HEK293 (cell line): Measurements from ENCODE around the gene NUDT22.
A peak's percentile ranks its signal among the peaks of the same experiment; 100 is the strongest.

Experiments
- GLIS1 ChIP-seq: fragments of 450-650 bp; formaldehyde crosslinking; IDR thresholded peaks from 2 replicates; pipeline ENCODE4 v1.5.1; 2016; ENCODE audit warnings: missing biosample characterization, missing genetic modification characterization
- IKZF3 ChIP-seq: fragments of 450-650 bp; IDR thresholded peaks from 2 replicates; pipeline ENCODE4 v1.5.0; 2018; ENCODE audit warnings: missing biosample characterization, mild to moderate bottlenecking, missing genetic modification characterization, moderate library complexity
- KLF10 ChIP-seq: fragments of 450-650 bp; IDR thresholded peaks from 2 replicates; pipeline ENCODE4 v1.5.1; 2018; ENCODE audit warnings: missing biosample characterization, mild to moderate bottlenecking, missing genetic modification characterization
- MEIS1 ChIP-seq: sonication (generic); formaldehyde crosslinking; IDR thresholded peaks from 2 replicates; pipeline ENCODE4 v1.8.1; 2022; ENCODE audit warnings: missing genetic modification reagents, mild to moderate bottlenecking, borderline replicate concordance
- SALL2 ChIP-seq: fragments of 450-650 bp; formaldehyde crosslinking; IDR thresholded peaks from 2 replicates; pipeline ENCODE4 v1.5.0; 2017; ENCODE audit warnings: missing biosample characterization, mild to moderate bottlenecking, missing genetic modification characterization, borderline replicate concordance
- SP2 ChIP-seq: fragments of 450-650 bp; formaldehyde crosslinking; IDR thresholded peaks from 2 replicates; pipeline ENCODE4 v1.5.1; 2016; ENCODE audit warnings: missing biosample characterization, missing genetic modification characterization
- SP3 ChIP-seq: fragments of 450-650 bp; formaldehyde crosslinking; IDR thresholded peaks from 2 replicates; pipeline ENCODE4 v1.5.1; 2016; ENCODE audit warnings: missing biosample characterization, missing genetic modification characterization
- YY1 ChIP-seq: fragments of 450-650 bp; formaldehyde crosslinking; IDR thresholded peaks from 2 replicates; pipeline ENCODE4 v1.5.1; 2018; ENCODE audit warnings: missing biosample characterization, missing genetic modification characterization
- ZBTB17 ChIP-seq: fragments of 450-650 bp; formaldehyde crosslinking; IDR thresholded peaks from 2 replicates; pipeline ENCODE4 v1.5.1; 2016; ENCODE audit warnings: missing biosample characterization, missing genetic modification characterization
- ZBTB7A ChIP-seq: fragments of 450-650 bp; formaldehyde crosslinking; IDR thresholded peaks from 2 replicates; pipeline ENCODE4 v1.5.1; 2016; ENCODE audit warnings: low read depth, missing biosample characterization, missing genetic modification characterization
- ZNF132 ChIP-seq: fragments of 450-650 bp; formaldehyde crosslinking; IDR thresholded peaks from 2 replicates; pipeline ENCODE4 v1.5.1; 2017; ENCODE audit warnings: missing biosample characterization, missing genetic modification characterization, borderline replicate concordance
- ZNF155 ChIP-seq: fragments of 450-650 bp; formaldehyde crosslinking; IDR thresholded peaks from 2 replicates; pipeline ENCODE4 v1.5.1; 2016; ENCODE audit warnings: missing biosample characterization, missing genetic modification characterization
- ZNF157 ChIP-seq: fragments of 450-650 bp; formaldehyde crosslinking; IDR thresholded peaks from 2 replicates; pipeline ENCODE4 v1.5.1; 2016; ENCODE audit warnings: missing biosample characterization, missing genetic modification characterization
- ZNF169 ChIP-seq: fragments of 450-650 bp; formaldehyde crosslinking; IDR thresholded peaks from 2 replicates; pipeline ENCODE4 v1.5.1; 2016; ENCODE audit warnings: missing biosample characterization, missing genetic modification characterization
- ZNF302 ChIP-seq: fragments of 450-650 bp; formaldehyde crosslinking; IDR thresholded peaks from 2 replicates; pipeline ENCODE4 v1.5.1; 2016; ENCODE audit warnings: missing biosample characterization, missing genetic modification characterization, low read depth
- ZNF311 ChIP-seq: fragments of 450-650 bp; formaldehyde crosslinking; IDR thresholded peaks from 2 replicates; pipeline ENCODE4 v1.5.1; 2017; ENCODE audit warnings: missing biosample characterization, missing genetic modification characterization, borderline replicate concordance
- ZNF341 ChIP-seq: fragments of 450-650 bp; formaldehyde crosslinking; IDR thresholded peaks from 2 replicates; pipeline ENCODE4; 2016; ENCODE audit warnings: low read depth, missing biosample characterization, missing genetic modification characterization
- ZNF391 ChIP-seq: fragments of 450-650 bp; formaldehyde crosslinking; IDR thresholded peaks from 2 replicates; pipeline ENCODE4 v1.5.1; 2016; ENCODE audit warnings: low read depth, missing biosample characterization, missing genetic modification characterization, borderline replicate concordance
- ZNF404 ChIP-seq: fragments of 450-650 bp; formaldehyde crosslinking; IDR thresholded peaks from 2 replicates; pipeline ENCODE4 v1.5.1; 2017; ENCODE audit warnings: missing biosample characterization, missing genetic modification characterization
- ZNF426 ChIP-seq: fragments of 450-650 bp; formaldehyde crosslinking; IDR thresholded peaks from 2 replicates; pipeline ENCODE4 v1.5.1; 2017; ENCODE audit warnings: missing biosample characterization, missing genetic modification characterization, mild to moderate bottlenecking, inconsistent platforms, moderate library complexity
- ZNF549 ChIP-seq: fragments of 450-650 bp; IDR thresholded peaks from 2 replicates; pipeline ENCODE4 v1.5.1; 2018; ENCODE audit warnings: missing biosample characterization, missing genetic modification characterization, mild to moderate bottlenecking, inconsistent platforms, moderate library complexity
- ZNF654 ChIP-seq: fragments of 450-650 bp; formaldehyde crosslinking; IDR thresholded peaks from 2 replicates; pipeline ENCODE4 v1.5.1; 2016; ENCODE audit warnings: low read depth, missing biosample characterization, missing genetic modification characterization
- TF ChIP-seq, protein P1 (sequence below): fragments of 450-650 bp; formaldehyde crosslinking; IDR thresholded peaks from 2 replicates; pipeline ENCODE4 v1.5.1; 2016; ENCODE audit warnings: missing biosample characterization, missing genetic modification characterization
- TF ChIP-seq, protein P2 (sequence below): fragments of 450-650 bp; formaldehyde crosslinking; IDR thresholded peaks from 2 replicates; pipeline ENCODE4 v1.5.1; 2016; ENCODE audit warnings: missing biosample characterization, missing genetic modification characterization, low read depth
- TF ChIP-seq, protein P3 (sequence below): fragments of 450-650 bp; formaldehyde crosslinking; IDR thresholded peaks from 2 replicates; pipeline ENCODE4 v1.5.1; 2016; ENCODE audit warnings: missing biosample characterization, missing genetic modification characterization, low read depth
- TF ChIP-seq, protein P4 (sequence below): fragments of 450-650 bp; IDR thresholded peaks from 2 replicates; pipeline ENCODE4 v1.5.1; 2018; ENCODE audit warnings: missing biosample characterization, mild to moderate bottlenecking, missing genetic modification characterization
- TF ChIP-seq, protein P5 (sequence below): fragments of 450-650 bp; formaldehyde crosslinking; conservative IDR thresholded peaks from 2 replicates; pipeline ENCODE4 v1.5.1; 2016; ENCODE audit warnings: low read depth, missing biosample characterization, missing genetic modification characterization

The NUDT22 gene

DNA sequence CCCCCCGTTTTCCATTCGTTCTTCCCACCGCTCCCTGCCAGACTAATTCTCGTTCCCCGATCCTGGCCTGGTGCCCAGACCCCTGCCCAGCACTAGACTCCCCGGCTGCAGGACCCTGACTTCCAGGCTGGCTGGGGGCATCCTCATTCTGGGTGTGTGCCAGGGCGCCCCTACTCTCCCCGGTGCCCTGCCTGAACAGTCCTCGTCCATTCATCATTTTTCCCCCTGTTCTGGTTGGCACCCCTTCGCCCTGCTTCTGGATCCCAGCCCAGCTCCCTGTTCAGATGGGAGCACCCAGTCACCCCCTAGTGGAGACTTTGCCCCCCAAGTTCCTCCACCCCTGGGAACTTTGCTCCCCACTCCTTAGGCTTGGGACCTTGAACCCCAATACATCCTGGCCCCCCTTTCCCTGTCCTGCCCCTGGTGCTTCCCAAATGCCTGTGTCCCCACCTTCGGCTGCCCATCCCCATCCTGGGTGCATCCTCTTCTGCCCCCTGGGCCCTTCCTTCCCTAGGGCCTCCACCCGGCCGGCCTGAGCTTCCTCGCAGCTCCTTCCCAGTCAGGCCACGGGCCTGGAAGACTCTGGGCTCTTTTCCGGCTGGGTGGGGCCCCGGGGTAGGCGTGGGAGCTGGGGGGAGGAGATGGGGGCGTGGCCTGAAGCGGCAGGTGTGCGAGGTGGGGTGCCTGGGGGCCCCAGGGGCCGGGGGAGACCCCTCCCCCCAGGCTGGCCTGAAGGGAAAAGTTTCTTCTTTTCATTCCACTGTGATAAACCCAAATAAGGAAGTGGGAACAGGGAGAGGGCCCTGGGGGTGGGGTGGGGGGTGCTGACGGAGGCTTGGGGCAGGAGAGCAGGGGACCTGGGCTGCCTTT, 26.2 kb downstream of the NUDT22 start (continued):
- TF ChIP-seq, protein P1, sequence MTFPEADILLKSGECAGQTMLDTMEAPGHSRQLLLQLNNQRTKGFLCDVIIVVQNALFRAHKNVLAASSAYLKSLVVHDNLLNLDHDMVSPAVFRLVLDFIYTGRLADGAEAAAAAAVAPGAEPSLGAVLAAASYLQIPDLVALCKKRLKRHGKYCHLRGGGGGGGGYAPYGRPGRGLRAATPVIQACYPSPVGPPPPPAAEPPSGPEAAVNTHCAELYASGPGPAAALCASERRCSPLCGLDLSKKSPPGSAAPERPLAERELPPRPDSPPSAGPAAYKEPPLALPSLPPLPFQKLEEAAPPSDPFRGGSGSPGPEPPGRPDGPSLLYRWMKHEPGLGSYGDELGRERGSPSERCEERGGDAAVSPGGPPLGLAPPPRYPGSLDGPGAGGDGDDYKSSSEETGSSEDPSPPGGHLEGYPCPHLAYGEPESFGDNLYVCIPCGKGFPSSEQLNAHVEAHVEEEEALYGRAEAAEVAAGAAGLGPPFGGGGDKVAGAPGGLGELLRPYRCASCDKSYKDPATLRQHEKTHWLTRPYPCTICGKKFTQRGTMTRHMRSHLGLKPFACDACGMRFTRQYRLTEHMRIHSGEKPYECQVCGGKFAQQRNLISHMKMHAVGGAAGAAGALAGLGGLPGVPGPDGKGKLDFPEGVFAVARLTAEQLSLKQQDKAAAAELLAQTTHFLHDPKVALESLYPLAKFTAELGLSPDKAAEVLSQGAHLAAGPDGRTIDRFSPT, result peak; percentile 73
- TF ChIP-seq ZNF132 (no peak), ZBTB17 (tag by site-specific recombination) (peak; percentile 66), MEIS1 (CRISPR knock-in tag) (no peak), GLIS1 (tag by site-specific recombination) (peak; percentile 17; the same call in 1 of the 2 replicates), ZNF426 (no peak), KLF10 (tag by site-specific recombination) (no peak), SP3 (tag by site-specific recombination) (peak; percentile 54), ZNF404 (tag by site-specific recombination) (no peak), YY1 (tag by site-specific recombination) (no peak), ZNF169 (tag by site-specific recombination) (no peak), ZNF341 (peak; percentile 57), IKZF3 (tag by site-specific recombination) (peak; percentile 79; the same call in 1 of the 2 replicates), ZNF155 (tag by site-specific recombination) (no peak), SALL2 (tag by site-specific recombination) (no peak), ZNF391 (tag by site-specific recombination) (0 out of 2 replicates have a peak, but pooled peaks have one; percentile 12), ZNF157 (tag by site-specific recombination) (no peak), SP2 (tag by site-specific recombination) (no peak; the same call in 1 of the 2 replicates), ZNF549 (tag by site-specific recombination) (no peak), ZNF311 (tag by site-specific recombination) (no peak), ZBTB7A (tag by site-specific recombination) (peak; percentile 17; the same call in 1 of the 2 replicates), ZNF302 (tag by site-specific recombination) (no peak), ZNF654 (tag by site-specific recombination) (no peak)
- TF ChIP-seq, protein P2, sequence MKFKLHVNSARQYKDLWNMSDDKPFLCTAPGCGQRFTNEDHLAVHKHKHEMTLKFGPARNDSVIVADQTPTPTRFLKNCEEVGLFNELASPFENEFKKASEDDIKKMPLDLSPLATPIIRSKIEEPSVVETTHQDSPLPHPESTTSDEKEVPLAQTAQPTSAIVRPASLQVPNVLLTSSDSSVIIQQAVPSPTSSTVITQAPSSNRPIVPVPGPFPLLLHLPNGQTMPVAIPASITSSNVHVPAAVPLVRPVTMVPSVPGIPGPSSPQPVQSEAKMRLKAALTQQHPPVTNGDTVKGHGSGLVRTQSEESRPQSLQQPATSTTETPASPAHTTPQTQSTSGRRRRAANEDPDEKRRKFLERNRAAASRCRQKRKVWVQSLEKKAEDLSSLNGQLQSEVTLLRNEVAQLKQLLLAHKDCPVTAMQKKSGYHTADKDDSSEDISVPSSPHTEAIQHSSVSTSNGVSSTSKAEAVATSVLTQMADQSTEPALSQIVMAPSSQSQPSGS (tag by site-specific recombination), result no peak
- TF ChIP-seq, protein P3, sequence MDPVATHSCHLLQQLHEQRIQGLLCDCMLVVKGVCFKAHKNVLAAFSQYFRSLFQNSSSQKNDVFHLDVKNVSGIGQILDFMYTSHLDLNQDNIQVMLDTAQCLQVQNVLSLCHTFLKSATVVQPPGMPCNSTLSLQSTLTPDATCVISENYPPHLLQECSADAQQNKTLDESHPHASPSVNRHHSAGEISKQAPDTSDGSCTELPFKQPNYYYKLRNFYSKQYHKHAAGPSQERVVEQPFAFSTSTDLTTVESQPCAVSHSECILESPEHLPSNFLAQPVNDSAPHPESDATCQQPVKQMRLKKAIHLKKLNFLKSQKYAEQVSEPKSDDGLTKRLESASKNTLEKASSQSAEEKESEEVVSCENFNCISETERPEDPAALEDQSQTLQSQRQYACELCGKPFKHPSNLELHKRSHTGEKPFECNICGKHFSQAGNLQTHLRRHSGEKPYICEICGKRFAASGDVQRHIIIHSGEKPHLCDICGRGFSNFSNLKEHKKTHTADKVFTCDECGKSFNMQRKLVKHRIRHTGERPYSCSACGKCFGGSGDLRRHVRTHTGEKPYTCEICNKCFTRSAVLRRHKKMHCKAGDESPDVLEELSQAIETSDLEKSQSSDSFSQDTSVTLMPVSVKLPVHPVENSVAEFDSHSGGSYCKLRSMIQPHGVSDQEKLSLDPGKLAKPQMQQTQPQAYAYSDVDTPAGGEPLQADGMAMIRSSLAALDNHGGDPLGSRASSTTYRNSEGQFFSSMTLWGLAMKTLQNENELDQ (tag by site-specific recombination), result no peak
- TF ChIP-seq, protein P4, sequence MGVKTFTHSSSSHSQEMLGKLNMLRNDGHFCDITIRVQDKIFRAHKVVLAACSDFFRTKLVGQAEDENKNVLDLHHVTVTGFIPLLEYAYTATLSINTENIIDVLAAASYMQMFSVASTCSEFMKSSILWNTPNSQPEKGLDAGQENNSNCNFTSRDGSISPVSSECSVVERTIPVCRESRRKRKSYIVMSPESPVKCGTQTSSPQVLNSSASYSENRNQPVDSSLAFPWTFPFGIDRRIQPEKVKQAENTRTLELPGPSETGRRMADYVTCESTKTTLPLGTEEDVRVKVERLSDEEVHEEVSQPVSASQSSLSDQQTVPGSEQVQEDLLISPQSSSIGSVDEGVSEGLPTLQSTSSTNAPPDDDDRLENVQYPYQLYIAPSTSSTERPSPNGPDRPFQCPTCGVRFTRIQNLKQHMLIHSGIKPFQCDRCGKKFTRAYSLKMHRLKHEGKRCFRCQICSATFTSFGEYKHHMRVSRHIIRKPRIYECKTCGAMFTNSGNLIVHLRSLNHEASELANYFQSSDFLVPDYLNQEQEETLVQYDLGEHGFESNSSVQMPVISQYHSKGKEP, result no peak
- TF ChIP-seq, protein P5, sequence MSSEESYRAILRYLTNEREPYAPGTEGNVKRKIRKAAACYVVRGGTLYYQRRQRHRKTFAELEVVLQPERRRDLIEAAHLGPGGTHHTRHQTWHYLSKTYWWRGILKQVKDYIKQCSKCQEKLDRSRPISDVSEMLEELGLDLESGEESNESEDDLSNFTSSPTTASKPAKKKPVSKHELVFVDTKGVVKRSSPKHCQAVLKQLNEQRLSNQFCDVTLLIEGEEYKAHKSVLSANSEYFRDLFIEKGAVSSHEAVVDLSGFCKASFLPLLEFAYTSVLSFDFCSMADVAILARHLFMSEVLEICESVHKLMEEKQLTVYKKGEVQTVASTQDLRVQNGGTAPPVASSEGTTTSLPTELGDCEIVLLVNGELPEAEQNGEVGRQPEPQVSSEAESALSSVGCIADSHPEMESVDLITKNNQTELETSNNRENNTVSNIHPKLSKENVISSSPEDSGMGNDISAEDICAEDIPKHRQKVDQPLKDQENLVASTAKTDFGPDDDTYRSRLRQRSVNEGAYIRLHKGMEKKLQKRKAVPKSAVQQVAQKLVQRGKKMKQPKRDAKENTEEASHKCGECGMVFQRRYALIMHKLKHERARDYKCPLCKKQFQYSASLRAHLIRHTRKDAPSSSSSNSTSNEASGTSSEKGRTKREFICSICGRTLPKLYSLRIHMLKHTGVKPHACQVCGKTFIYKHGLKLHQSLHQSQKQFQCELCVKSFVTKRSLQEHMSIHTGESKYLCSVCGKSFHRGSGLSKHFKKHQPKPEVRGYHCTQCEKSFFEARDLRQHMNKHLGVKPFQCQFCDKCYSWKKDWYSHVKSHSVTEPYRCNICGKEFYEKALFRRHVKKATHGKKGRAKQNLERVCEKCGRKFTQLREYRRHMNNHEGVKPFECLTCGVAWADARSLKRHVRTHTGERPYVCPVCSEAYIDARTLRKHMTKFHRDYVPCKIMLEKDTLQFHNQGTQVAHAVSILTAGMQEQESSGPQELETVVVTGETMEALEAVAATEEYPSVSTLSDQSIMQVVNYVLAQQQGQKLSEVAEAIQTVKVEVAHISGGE (tag by site-specific recombination), result 0 out of 2 replicates have a peak, but pooled peaks have one; percentile 13
